HG02623 (cell line): ENCODE data around the gene PZP.

Experiments
- ATAC-seq: cut with Tn5 transposase; IDR thresholded peaks from one replicate; pipeline ENCODE4 v1.9.1; 2021; ENCODE audit warnings: moderate library complexity; ENCODE audit not compliant: unreplicated experiment

Gene PZP

DNA sequence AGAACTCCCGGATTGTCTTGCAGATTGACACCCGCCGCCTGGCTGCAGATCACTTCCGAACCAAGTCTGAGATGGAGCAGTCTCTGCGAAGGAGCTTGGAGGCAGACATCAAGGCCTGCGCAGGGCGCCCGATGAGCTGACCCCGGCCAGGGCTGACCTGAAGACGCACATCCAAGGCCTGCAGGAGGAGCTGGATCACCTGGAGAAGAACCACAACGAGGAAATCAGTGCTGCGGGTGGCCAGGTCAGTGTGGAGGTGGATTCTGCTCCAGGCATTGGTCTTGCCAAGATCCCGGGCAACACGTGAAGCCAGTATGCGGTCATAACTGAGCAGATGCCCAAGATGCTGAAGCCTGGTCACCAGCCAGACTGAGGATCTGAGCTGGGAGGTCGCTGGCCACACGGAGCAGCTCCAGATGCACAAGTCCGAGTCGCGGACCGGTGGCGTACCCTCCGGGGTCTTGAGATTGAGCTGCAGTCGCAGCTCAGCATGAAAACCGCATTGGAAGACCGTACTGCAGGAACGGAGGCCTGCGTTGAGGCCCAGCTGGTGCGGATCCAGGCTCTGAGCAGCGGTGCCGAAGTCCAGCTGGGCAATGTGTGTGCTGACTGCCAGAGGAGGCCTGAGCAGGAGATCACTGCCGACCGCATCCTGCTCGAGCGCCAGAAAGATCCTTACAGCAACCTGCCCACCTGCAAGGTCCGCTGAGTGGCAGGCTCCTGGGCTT, 80.1 kb downstream of the PZP start:
- ATAC-seq: no peak

DNA sequence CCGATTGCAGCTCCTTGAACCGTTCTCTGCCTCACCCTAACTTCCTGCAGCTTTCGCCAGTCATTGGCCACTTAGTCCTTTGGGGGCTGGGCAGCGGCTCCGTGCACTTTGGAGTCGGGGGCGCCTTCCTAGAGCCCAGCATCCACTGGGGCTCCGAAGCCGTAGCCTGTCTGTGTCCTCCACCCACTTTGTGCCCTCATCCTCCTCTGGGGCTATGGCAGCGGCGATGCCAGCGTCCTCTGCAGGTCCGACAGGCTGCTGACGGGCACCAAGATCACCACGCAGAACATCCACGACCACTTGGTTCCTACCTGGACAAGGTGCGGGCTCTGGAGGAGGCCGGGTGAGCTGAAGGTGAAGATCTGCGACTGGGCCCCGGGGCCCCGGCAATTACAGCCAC, 80.7 kb downstream of the PZP start:
- no peak for ATAC-seq

DNA sequence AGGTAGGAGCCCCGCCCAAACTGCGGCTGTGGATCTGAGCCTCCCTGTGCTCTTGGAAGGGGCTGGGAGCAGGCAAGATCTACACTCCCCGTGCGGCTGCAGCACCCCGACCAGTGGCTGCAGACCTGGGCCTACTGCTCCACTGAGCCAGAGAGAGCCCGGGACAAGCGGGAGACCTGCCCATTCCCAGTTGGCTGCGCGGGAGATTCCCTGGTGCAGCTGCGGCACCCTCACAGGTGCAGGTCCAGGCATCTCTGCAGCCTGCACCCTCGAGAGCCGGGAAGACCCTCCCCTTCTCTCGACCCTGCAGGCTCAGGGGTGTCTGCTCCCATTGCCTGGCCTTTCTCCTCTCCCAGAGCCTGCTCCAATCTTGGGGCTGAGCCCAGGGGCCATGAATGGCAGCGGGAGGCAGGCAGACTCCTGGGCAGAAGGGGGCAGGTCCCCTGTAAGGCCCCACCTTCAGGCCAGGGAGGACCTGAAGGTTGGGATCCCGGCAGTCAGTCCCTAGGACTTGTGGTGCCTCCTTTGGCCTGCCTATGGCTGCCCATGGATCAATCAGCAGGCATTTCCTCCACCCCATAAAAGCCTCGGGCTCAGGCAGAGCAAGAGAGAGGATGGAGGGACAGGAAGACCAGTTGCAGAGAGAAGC, 83.7 kb downstream of the PZP start:
- no peak for ATAC-seq

DNA sequence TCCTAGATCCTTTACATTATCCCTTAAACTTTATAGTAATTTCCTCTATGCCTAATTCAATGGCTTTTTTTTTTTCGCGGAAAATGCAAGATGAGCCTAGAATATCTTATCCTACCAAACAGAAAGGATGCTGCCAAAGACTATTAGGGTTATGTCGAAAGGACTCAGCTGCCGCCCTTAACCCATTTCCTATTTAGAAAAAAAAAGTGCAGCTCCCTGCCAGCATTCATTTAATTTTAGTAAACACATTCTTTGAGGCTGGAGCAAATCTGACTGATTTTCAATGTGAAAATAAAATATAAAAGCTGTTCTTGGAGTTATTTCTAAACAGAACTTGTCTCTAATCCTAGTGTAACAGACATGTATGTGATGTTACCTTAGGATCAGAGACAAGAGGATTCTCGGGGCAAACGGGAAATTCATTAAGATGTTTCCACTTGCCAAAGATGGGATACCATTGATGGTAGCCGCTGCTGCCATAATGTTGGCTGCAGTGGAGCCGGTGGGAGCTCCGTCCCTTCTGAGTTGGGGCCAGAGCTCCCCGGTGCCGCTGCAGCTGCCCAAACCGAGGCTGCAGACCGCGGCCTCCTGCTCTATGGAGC, 84.3 kb downstream of the PZP start:
- no peak for ATAC-seq

DNA sequence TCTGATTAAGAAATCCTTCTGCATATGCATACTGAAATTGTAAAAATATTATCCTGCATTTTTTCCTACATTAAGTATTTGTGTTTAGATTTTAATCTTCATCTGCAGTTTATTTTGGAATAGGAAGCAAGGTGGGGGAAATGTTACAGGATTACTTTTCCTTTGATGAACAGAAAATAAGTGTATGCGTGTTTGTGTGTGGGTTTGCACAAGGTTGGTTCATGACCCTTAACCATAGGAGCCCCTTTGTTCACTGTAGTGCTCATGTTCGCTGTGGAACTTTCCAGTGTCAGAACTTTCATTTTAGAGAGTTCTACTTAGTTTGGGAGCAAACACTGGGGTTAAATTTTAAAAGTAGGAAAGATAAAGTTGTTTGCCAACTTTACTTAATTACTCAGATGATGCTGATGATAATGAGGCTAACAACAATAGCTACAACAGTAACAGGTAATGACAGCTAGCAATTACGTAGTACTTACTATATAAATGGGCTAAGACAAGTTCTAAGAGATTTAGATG, 86.0 kb downstream of the PZP start:
- no peak for ATAC-seq

DNA sequence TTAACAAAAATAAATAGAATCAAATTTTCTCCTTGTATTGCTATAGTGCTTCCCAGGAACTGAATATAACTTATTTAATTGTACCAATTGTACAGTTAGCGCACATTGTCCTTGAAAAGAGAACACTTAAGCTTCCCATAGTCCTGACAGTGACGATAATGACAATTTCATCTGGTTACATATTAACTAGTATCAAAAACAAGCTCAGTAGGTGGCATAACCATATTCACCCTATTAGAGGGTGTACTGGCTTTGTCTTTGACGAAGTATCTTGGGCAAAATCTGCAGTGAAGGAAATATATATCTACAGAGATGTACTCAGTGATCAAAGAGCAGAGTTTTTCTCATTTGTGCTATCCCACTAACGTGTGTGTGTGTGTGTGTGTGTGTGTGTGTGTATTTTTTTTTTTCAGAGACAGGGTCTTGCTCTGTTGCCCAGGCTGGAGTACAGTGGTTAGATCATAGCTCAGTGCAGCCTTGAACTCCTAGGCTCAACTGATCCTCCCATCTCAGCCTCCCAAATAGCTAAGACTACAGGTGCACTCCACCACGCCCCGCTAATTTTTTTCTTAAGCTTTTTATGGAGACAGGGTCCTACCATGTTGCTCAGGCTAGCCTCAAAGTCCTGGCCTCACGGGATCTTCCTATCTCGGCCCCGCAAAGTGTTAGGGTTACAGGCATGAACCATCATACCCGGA, 87.6 kb downstream of the PZP start:
- ATAC-seq: no peak

DNA sequence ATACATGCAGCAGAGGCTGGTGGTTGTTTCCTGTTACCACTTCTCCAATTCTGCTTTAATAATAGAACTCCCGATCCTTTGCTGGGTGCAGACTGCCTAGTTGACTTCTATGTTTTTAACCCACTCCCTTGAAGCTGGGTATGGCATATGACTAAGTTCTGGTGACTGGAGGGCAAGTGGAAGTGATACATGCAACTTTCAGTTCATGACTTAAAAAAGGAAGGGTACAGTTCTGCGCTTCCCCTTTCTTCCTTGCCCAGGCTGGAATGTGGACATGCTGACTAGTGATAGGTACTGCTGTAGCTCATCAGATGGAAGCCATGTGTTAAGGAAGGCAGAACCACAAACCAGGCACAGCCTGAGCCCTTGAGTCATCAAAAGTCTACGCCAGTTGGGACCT, 90.0 kb downstream of the PZP start:
- ATAC-seq: no peak

DNA sequence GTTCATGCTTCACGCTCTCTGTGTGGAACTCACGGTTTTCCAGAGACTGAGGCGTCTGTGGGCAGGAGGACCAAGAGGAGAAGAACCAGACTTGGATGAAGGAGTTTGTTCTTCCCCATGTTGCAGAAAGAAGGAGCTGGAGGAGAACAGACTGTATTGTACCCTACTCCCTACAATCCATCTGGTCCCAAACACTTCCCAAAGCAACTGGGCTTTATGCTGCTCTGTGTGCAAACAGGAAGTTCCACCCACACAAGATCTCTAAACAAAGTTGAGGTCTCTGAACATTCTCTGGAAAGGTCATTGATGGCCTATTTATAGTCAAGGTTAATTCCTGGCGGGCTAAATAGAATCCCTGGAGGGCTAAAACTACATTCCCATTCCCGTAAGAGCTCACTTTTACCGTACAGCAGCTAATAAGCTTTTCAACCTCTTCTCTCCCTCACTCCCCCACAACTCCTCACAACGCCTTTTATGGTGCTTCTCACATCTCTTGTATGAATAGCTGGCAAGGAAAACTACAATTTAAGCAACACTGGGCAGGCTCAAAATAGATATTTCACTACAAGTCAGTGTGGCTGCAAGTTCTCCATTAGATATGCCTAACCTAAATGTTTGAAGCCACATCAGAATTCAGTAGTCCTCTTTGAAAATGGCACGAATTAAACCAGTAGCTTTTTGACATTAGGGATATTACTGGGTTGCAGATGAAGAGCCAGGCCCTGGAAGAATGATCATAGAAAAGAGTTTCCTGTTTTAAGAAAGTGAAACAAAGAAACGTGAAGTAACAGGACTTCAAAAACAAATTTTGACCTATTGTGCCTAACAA, 92.2 kb downstream of the PZP start, which contains the start of gene A2M:
TSS of gene A2M (minus strand) at position 189 of the 829 bp plus-strand sequence. CDS start at position 119, 70 bp downstream.
- ATAC-seq: no peak

DNA sequence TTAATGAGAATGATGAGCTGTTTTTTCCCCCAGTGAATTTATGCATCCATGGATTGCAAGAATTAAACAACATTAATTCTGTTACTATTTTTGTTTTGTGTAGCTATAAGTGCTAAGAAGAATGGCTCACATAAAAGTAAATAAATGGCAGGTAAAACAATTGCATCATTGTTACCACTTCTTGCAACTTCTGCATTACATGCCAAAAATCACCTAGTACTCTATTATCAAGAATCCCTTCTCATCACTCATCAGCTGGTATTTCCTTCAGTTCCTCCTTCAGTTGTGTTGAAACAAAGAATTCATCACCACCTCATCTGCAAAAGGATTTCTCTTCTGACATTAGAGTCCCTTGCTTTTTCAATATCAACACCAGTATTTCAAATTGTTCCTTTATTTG, 93.2 kb downstream of the PZP start:
- no peak for ATAC-seq

DNA sequence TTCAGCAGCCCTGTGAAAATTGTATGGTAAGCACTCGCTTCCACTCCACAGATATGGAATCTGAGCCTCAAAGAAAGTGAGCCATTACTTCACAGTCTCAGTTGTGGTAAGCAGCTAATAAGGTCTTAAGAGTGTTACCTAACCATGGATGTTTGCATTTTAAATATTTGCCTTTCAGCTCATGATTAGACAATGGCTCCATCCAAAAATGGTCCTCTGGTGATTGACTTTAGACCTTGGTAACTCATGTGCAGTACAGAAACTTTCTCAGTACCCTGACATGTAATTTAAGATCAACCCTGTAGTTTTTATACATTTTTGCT, 94.2 kb downstream of the PZP start:
- no peak for ATAC-seq

DNA sequence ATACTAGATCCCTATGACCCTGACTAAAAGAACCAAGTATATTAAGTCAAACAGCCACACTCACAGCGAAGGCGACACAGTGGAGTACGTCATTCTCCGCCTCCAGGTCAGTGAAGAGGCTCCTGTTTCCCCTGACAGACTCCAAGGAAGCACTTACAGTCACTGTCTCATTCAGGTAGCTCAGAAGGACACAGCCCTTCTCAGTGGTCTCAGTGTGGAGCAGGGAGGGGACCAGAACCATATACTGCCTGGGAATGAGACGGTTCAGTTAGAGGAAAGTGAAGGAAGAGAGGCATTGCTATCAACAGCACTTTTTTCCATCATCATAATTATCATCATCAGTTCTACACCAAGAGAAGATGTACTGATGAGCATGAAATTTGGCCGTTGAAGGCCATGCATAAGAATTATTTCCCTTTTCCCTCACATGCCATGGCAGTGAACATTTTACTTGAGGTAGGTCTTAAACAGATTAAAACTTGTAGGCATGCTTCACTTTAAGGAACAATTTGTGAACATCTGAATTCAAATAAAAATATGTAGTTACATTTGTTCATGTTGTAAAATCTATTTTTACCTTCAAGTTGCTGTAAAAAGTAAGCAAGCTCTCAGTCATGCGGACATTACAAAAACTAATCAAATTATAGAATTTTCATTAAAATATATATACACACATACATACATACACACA, 94.8 kb downstream of the PZP start:
- no peak for ATAC-seq

DNA sequence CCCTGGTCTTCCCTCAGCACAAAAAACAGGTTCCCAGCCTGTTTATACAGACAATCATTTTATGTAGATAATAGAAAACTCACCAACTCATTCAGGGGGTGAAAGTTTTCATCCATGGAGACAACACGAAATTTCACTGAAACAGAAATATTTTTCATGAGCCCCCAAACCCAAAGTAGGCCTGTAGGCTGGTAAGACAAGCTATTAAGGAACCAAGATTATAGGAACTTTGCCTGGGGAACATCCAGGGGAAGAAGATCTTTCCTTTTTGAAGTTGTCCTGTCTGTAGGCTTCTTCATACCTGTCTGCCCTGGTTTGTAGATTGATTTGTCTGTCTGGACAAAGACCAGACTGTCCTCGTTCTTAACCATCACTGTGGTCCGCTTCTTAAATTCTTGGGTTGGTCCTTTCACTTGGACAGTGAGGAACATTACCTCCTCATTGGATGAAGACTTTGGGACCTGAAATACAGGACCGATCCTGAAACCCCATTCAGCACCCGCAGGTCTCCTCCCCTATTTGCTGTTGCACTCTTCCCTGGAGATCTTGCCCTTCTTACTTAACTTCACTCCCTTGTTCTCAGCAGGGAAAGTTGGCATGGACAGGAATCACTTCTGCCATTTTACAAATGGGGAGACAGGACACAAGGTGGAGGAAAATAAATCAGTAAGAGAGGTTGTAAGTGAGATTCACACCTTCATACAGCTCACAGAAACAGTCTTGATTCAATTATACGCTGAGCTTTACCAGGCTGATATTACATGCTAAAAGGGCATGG, 95.9 kb downstream of the PZP start:
- no peak for ATAC-seq

DNA sequence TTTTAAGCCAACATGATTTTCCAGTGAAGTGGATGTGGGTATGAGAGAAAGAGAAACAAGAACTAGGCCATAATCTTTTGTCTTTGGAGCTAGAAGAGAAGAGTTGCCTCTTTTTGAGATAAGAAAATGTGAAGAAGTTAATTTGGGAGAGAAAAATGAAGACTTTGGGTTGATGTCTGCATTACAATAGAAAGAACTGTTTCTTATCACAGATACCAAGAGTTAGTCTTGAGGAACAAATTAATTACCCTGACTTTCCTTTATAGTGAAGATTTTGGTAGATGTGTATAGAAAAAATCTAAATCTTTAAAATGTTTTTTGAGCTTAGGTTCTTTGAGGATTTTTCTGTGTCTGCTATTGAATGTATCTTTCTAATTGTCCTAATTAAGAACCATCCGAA, 96.7 kb downstream of the PZP start:
- ATAC-seq: no peak

DNA sequence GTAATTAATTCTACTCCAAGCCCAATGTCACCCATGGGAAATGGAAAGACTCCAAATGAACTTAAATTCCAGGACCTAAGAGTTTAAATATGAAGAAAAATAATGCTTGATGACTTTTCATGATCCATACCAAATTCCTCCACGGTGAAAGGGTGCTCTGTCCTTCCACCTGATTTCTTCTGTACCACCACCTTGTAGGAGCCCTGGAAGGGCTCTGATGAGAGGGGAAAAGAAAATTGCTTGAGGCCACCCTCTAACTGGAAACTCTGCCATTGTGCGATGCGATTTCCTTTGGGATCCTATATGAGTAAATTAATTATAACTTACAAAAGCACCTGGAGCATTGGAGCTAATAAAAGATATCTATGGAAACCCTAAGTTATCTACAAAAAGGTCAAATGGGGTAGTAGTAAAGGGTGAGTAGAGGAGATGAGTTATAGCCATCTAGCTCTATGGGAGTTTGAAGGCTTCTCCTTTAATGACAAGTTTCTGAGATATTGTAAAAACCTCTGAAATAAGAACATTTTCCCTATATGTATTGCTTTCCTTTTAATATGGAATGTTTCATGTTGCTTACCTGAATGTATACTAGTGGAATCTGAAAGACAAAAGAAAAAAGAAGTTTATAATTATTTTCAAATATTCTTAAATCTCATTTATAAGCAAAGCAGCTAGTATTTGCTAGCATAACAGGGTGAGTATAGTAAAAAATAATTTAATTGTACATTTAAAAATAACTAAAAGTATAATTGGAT, 98.3 kb downstream of the PZP start:
- ATAC-seq: no peak

DNA sequence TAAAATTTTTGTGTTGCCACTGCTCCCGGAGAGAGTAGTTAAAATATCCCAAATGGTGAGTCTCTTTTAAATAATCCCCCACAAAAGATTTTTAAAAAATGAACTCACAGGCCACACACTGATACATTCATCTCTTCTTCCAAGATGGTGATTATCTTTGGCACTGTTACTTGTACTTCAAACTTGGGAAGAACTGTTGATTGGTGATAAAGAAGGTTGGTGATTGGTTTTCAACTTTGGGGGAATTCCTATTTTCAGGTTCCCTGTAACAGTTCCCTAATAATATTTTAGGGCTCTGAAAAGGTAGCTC, 99.0 kb downstream of the PZP start:
- no peak for ATAC-seq

DNA sequence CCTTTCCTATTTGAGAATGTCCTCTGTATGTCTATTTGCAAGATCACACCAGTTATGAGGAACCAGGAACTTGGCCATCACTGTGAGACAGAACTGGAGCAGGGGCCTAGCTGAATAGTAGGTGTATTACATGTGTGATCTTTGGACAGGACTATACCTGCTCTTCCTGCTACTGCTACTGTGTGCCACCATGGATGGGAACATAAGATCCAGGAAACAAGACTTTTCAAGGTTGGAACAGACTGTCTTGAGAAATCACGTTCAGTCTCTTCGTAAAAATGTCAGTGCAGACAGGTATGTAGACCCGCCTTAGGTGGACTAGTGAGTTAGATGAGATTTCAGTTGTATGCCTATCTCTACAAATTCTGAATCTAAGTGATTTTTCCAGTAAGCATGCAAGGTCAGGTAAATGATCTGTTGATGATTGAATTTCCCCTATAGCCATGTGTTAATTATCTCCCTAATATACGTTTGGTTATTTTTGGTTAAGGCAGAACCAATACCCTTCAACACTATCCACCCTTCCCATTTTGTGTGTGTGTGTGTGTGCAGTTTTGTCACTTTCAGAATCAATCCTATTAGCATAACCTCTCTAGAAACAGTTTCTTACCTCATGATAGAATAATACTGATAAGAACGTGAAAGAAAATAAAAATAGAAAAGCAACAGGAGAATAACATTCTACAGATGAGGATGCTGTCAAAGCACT, 99.5 kb downstream of the PZP start:
- no peak for ATAC-seq

DNA sequence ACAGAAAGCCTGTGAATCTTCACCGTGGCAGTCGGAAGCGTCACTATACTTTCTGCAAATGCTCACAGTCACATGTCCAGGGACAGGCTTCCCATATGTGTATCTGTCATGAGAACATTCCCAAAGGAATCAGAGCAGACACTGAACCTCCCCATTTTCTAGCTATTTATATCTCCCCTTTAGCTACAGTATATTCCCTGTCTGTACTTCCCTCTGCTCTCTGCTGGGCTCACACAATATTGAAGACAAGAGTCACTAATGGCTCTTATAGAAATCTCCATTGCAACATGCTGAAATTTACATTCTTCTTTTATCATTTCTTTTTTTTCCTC, 100.7 kb downstream of the PZP start:
- ATAC-seq: no peak
